HG02884 (cell line): ENCODE data around the gene YBEY.
"Not testable (repeated sequence)": the region's sequence is repeated elsewhere in the genome, so short reads cannot be mapped to it uniquely, and the experiment has no call there.

ENCODE experiments used
- ATAC-seq: cut with Tn5 transposase; IDR thresholded peaks from one replicate; pipeline ENCODE4 v1.9.1; 2021; ENCODE audit warnings: mild to moderate bottlenecking, moderate library complexity; ENCODE audit not compliant: unreplicated experiment

The YBEY gene

DNA sequence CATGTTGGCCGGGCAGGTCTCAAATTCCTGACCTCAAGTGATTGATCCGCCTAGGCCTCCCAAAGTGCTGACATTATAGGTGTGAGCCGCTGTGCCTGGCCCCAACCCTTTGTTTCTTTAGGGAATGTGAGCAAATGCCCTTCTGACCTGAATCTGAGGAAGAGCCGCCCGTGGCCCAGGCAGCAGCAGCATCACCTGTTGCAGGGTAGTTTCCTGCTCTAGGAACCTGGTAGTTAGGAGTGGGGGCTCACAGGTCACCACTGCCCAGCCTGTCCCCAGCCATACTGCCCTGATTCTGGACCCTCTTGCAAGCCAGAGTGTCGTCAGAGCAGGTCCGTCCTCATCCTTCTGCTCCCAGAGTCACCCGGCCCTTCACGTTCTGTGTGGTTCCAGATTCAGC lies 13.0 kb downstream of the YBEY start:
- no peak for ATAC-seq

GRCh38 chr21:46301759-46302158 lies 15.6 kb downstream of the YBEY start:
- no peak for ATAC-seq

- ATAC-seq, result no peak
These were observed 18.3 kb downstream of the YBEY start for GRCh38 chr21:46304437-46304836.

GRCh38 chr21:46304955-46305354 lies 18.8 kb downstream of the YBEY start:
- ATAC-seq, result no peak

- ATAC-seq, result no peak
These were observed 21.5 kb downstream of the YBEY start for GRCh38 chr21:46307625-46308024.

DNA sequence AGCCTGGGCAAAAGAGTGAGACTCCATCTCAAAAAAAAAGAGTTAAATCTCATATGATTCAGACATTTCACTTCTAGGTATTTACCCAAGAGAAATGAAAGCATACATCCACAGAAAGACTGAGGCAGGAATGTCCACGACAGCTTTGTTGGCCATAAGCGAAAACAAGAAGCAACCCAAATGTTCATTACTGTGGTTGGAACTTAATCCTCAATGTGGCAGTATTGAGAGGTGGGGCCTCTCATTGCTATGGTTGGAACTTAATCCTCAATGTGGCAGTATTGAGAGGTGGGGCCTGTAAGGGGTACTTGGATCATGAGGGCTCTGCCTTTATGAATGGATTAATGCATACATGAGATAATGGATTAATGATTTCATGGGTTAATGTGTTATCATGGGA lies 22.3 kb downstream of the YBEY start:
- ATAC-seq, result no peak

GRCh38 chr21:46310260-46310659 lies 24.1 kb downstream of the YBEY start:
- ATAC-seq, result not testable (repeated sequence)

DNA sequence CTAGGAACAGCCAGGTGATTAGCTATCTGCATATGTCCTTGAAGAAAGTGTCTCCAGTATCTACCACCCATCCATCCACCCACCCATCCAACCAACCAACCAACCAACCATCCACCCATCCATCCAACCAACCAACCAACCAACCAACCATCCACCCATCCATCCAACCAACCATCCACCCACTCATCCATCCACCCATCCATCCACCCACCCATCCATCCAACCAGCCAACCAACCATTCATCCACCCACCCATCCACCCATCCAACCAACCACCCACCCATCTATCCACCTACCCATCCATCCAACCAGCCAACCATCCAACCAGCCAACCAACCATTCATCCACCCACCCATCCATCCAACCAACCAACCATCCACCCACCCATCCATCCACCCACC lies 25.4 kb downstream of the YBEY start:
- ATAC-seq, result no peak

DNA sequence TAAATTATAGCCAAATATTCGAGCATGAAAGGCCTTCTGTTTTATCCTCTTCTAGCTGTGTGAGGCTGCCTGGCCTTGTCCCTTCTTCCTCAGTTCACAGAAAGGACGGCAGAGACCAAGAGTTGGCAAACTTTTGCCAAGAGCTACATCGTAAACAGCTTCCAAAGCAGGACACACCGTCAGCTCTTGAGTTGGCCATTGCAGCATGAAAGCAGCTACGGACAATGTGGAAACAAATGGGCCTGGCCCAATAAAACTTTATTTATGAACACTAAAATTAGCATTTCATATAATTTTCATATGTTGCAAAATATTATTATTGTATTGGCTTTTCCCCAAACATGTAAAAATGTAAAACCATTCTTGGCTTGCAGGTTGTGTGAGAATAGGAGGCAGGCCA lies 26.8 kb downstream of the YBEY start:
- no peak for ATAC-seq

DNA sequence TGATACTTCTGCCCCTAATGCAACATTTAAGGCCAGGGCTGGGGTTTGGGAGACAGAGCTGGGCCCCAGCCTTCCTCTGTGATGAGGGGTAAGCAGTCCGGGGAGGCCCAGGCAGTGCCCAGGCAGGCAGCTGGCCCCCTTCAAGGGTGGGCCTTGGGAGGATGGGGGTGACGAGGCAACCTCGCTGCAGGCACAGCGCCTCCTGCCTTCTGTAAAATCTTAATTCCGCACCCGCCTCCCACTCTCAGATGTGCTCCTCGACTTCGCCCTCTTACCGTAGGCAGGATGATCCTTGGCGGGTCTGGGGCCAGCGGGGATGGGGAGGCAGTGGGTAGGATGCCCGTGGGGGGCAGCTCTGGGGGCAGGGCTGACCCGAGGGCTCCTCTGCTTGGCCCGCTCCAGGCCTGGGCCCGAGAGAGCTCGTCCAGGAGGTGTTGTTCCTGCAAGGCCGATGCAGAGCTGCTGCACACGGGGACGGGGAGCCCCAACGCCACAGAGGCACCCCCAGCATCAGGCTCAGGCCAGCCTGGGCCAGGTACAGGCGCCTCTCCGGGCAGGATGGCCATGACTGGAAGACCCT lies 28.4 kb downstream of the YBEY start:
- ATAC-seq, result no peak

DNA sequence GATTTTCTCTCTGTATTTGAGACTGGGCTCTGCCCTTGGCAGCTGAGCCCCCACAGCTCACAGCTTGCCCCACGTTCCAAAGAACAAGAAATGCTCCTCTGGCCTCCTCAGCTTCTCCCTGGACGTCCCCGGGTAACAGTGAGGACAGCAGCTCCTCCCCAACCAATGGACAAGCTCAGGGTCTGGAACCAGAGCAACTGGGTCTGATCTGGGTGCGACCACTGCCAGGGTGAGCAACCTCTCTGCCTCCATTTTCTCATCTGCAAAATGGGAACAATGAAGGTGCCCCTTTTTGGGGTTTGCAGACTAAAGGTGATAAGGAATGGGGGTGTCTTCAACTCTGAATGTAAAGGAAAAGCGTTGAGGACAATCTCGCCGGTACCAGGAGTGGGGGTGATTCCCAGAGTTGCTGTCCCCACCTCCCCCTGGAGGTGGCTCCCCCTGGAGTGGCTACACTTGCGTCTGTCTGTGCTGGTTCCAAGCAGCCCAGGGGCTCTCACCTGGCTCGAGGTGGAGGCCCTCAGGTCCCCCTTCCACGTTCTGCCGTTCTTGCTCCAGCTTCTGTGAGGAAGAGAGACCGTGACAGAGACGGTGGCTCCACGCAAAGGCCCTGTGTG lies 30.7 kb downstream of the YBEY start:
- ATAC-seq, result no peak

DNA sequence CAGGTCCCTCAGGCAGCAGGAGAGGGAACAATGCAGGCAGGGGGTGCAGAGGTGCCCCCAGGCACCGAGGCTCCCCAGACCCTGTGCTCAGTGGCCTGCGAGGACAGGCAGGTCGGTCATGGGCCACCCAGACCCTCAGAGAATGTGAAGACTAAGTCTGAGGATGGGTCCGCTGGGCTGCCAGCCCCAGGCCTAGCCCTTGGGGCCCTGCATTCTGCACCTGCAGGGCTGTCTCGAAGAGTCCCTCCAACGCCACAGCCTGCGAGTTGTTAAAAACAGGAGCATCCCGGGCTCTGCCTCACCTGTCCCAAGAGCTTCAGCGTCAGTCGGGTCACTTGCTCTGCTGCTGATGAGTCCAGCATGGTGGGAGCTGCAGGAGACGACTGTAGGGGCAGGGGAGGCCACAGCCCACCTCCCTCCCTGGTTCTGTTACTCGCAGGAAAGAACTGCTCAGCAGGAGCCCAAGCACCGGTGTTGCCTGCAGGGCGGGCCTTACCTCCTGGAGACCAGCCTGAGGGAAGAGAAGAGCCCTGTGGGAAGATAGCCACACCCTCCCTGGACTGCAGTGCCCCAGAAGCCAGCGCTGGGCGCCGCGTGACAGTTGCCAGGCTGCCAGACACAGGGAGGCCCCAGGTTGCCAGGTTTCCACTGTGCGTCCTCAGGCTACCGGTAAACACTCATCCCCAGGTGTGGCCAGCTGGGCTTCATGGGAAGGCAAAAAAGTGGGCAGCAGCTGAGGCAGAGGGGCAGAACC lies 31.7 kb downstream of the YBEY start:
- no peak for ATAC-seq

DNA sequence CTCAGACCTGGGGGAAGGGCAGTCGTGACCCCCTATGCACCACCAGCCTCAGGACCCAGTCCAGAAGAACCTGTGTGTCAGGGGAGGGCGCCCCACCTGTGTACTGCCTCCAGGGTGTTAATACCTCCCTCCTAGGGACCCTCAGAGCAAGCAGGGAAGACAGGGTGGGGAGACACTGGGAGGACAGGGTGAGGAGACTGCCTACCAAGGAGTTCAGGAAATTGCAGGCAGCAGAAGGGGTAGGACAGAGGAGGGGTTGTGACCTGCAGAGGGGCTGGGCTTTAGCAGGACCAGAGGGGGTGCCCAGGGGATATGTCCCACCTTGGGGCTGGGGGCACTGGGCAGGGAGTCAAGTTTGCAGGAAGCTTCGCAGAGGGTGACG lies 32.3 kb downstream of the YBEY start:
- no peak for ATAC-seq

- no peak for ATAC-seq
These were observed 33.0 kb downstream of the YBEY start for GRCh38 chr21:46319186-46319585.

GRCh38 chr21:46320331-46320801 lies 34.2 kb downstream of the YBEY start:
- no peak for ATAC-seq

DNA sequence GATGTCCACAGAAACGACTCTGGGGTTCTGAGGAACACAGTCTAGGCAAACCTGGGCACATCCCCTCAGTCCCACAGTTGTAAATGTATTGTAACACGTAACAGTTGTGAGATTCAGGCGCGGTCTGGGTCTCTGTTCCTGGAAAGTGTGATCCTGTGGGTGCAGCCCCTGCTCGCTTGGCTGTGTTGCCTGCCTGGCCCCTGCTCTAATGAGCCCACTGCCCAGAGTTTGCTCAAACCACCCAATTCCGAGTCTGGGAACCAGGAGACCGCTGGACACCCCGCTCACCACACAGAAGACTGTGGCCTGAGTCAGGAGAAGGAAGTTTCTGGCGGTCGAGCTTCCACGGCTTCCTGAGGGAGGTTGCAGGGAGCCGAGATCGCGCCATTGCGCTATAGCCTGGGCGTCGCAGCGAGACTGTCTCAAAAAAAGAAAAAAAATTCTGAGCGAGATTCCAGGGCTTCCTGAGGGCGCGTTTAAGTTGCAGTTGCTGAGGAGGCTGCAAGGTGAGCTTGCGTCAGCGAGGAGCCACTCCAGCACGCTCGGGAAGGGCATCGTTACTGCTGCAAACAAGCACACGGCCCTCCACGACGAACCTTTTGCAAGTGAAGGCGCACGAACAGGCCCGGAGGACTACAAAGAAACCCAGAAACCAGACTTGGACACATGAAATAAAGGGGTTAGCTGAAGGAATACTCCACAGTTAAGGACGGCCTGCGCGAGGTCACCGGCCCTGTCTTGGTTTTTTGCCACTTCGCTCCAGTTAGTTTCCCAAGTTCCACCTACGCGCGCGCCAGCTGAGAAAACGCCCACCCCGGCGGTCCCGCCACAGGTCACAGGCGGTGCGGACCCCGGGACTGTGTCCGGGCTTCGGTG lies 36.4 kb downstream of the YBEY start:
- no peak for ATAC-seq

DNA sequence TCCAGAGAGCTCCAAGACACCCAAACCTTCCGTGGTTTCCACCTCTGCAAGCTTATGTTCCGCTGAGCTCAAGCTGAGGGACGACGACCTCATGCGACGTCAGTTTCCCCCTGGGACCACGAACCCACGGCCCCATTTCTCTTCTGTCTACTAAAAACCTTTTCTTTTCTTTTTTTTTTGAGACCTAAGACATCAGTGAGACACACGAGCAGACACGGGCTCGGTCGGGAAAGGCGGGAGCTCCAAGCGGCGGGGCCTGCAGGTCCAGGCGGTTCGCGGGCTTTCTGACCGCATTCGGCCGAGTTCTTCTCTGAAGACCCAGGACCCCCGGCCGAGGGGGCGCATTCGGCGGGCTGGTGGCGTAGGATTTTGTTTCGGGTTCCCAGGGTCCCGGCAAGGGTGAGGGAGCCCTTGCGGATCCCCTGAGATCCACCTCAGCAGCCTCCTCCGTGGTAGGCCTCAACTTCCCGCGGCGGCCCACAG lies 37.1 kb downstream of the YBEY start:
- peak; percentile 5 for ATAC-seq

GRCh38 chr21:46323710-46324389 lies 37.7 kb downstream of the YBEY start, which contains the start of the genes C21orf58 and PCNT:
Gene C21orf58, minus strand, starts transcription at chr21:46323870. Its CDS starts 1,132 bp downstream, at chr21:46322738.
Gene PCNT, plus strand, starts transcription at chr21:46324156. Its CDS starts 73 bp downstream, at chr21:46324229.
- peak; percentile 80 for ATAC-seq

DNA sequence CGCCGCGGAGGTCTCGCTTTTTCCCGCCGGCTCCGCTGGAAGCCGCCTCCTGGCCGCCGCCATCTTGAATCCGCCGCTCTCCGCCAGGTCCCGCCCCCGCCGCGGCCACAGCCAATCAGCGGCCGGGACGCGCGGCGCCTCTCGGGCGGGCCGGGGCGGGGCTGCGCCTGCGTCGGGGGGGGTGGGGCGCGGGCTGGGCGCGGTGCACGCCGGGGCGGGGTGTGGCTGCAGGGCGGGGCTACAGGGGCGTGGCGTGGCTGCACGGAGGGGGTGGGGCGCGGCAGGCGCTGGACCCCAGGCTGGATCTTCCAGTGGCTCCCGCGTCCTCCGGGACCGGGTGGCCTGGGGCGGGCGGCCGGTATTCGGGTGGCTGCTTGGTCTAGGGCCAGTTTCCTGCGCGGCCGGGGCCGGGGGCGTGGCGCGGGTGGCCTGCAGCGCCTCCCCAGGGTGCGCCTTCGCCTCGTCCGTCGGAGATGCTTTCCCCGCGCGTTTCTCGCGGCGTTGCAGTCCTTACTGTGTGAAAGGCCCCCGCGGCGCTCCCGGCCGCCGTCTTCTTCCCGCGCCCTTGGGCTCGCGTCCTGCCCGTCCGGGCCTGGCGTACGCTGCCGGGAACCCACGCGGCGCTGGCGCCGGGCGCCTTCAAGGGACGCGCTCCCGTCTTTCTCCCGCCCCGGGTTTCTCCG lies 38.4 kb downstream of the YBEY start:
- peak; percentile 40 for ATAC-seq
